Aorta (tissue), 5 donors: ENCODE results near the gene TGFBR3L. TPM values are rescaled to one million over a fixed set of nuclear protein-coding genes. Genes with fewer than 3 reads are reported as not detected.

ENCODE experiments used
- ATAC-seq: fragments of 200-7000 bp; cut with Tn5 transposase; one replicate; pipeline ENCODE4 v1.9.1; 2022; ENCODE audit warnings: moderate library complexity; ENCODE audit not compliant: low FRiP score
- DNase-seq, 2 donors: peaks; one replicate each; pipeline ENCODE4 v3.0.0-alpha.2; 2020
- H3K27ac ChIP-seq, 2 donors: one replicate each; pipeline ENCODE4 v1.5.1; 2013; ENCODE audit warnings: low read length in 2 of 2, mild to moderate bottlenecking in 2 of 2, moderate library complexity in 2 of 2, control low read depth in 1 of 2, inconsistent platforms in 1 of 2, low read depth in 1 of 2
- H3K27me3 ChIP-seq, 2 donors: one replicate each; pipeline ENCODE4 v1.6.1; 2013; ENCODE audit warnings: control low read depth in 1 of 2, low read length in 1 of 2, mild to moderate bottlenecking in 1 of 2, moderate library complexity in 1 of 2; ENCODE audit not compliant: insufficient read depth in 2 of 2, control insufficient read depth in 1 of 2
- H3K36me3 ChIP-seq, 2 donors: one replicate each; pipeline ENCODE4 v1.6.1; 2013; ENCODE audit warnings: control low read depth in 1 of 2, low read length in 1 of 2, mild to moderate bottlenecking in 1 of 2; ENCODE audit not compliant: insufficient read depth in 2 of 2, control insufficient read depth in 1 of 2
- H3K4me1 ChIP-seq, 2 donors: one replicate each; pipeline ENCODE4 v1.6.1; 2013; ENCODE audit warnings: low read length in 2 of 2, control low read depth in 1 of 2, mild to moderate bottlenecking in 1 of 2, moderate library complexity in 1 of 2; ENCODE audit not compliant: insufficient read depth in 2 of 2, control insufficient read depth in 1 of 2
- H3K4me3 ChIP-seq, 2 donors: one replicate each; pipeline ENCODE4 v1.5.1; 2013; ENCODE audit warnings: low read length in 2 of 2, control low read depth in 1 of 2, mild to moderate bottlenecking in 1 of 2
- H3K9me3 ChIP-seq: one replicate; pipeline ENCODE4 v1.6.1; 2013; ENCODE audit warnings: mild to moderate bottlenecking, low read length; ENCODE audit not compliant: control insufficient read depth
- WGBS, 2 donors: extraction: QIAGEN DNeasy Blood & Tissue Kit; methylation state at CpG; one replicate each; pipeline ENCODE4 v1.1.7; 2013; 5-methylcytosine and 5-hydroxymethylcytosine counted together
- intact Hi-C, 2 donors: fragments of 100-400 bp; cut with DNase I; formaldehyde crosslinking; loops; one replicate each; pipeline versions ENCODE4 v1.14.2 to v1.15.0; 2022
- polyA plus RNA-seq, 2 donors: library from polyadenylated mRNA; stranded (reverse); fragments of 200-250 nt; gene quantifications; one replicate each; pipeline ENCODE4 v1.2.3, GENCODE V29; 2013
- total RNA-seq, 2 donors: library from RNA; stranded (reverse); fragmentation: NEBNext Ultra II Directional; extraction: Animal tissue kit (Norgen Biotek cat#: 25700); gene quantifications; one replicate each; pipeline ENCODE4 v1.2.1, GENCODE V29; 2021
- donor health status: healthy with polysubstance abuse.
- donor health status: Bipolar disorder and iron deficiency.
- donor health status: DM: no; HTN: no; CAD: no.
- donor health status: DM: no; HTN: no; CAD: no.
- donor health status: DM: yes; HTN: yes; CAD: no.

The TGFBR3L gene
- total and polyA plus RNA-seq, 4 donors, result 0.84 to 1.5 TPM; not detected in 2

- H3K4me1 ChIP-seq, result no peaks in the 10 kb centered on the region
- intact Hi-C loops, result no loop called here
- ATAC-seq (no peak), DNase-seq (no peak)
- 82 to 83% methylated on average over 3 of the region's 3 CpGs for WGBS, 2 donors
- H3K9me3 ChIP-seq, result no peaks in the 10 kb centered on the region
- no peaks in the 10 kb centered on the region for H3K27me3 ChIP-seq
- no peak overlapping the region for H3K27ac ChIP-seq
- no peaks in the 10 kb centered on the region for H3K36me3 ChIP-seq
- H3K4me3 ChIP-seq, result no peak overlapping the region
These were observed 13.7 kb upstream of the TGFBR3L start for GRCh38 chr19:7900931-7901330.

GRCh38 chr19:7901337-7901736, 13.3 kb upstream of the TGFBR3L start:
- intact Hi-C loops, result no loop called here
- WGBS, 2 donors, result 91 to 92% methylated on average over 7 of the region's 7 CpGs
- H3K27ac ChIP-seq, result no peak overlapping the region

GRCh38 chr19:7902796-7903243, 11.8 kb upstream of the TGFBR3L start:
- Histone ChIP-seq H3K27ac (peak overlapping the region in 1 of 2 donors; percentile 23), H3K4me3 (no peak overlapping the region), H3K36me3 (no peaks in the 10 kb centered on the region), H3K9me3 (no peaks in the 10 kb centered on the region), H3K4me1 (no peaks in the 10 kb centered on the region), H3K27me3 (no peaks in the 10 kb centered on the region)
- DNase-seq (no peak), ATAC-seq (no peak)
- 13 to 20% methylated on average over 18 to 20 of the region's 20 CpGs for WGBS, 2 donors
- intact Hi-C loops, result loop anchor here in 1 of 2 donors (1.0 kb wide), 2 partner anchors 17 to 73 kb away; partner anchors contain the start of genes EVI5L and SNAPC2

More at GRCh38 chr19:7901337-7901736, 13.3 kb upstream of the TGFBR3L start:
- Histone ChIP-seq H3K4me1 (no peaks in the 10 kb centered on the region), H3K4me3 (no peak overlapping the region), H3K27me3 (no peaks in the 10 kb centered on the region), H3K36me3 (no peaks in the 10 kb centered on the region), H3K9me3 (no peaks in the 10 kb centered on the region)
- DNase-seq, result no peak
- no peak for ATAC-seq

- ATAC-seq (peak; percentile 96), DNase-seq (peak; percentile 100)
- no peaks in the 10 kb centered on the region for H3K4me1 ChIP-seq
- intact Hi-C loops, result loop anchor here in 1 of 2 donors (1.0 kb wide), 2 partner anchors 17 to 73 kb away; partner anchors contain the start of genes EVI5L and SNAPC2
- no peaks in the 10 kb centered on the region for H3K9me3 ChIP-seq
- H3K27me3 ChIP-seq, result no peaks in the 10 kb centered on the region
- H3K36me3 ChIP-seq, result no peaks in the 10 kb centered on the region
- peak within 1 kb of the TSS in 1 of 2 donors; percentile 23 for H3K27ac ChIP-seq
- H3K4me3 ChIP-seq, result peak within 1 kb of the TSS; percentile 5 to 69
- 0 to 1% methylated on average over 80 to 89 of the region's 89 CpGs for WGBS, 2 donors
These were observed 11.2 kb upstream of the TGFBR3L start, which contains the start of gene MAP2K7 for GRCh38 chr19:7903244-7904073. MAP2K7 (plus strand) TSS chr19:7903877; CDS start chr19:7903945, 68 bp downstream.

- peak in 1 of 2 donors; percentile 88 for DNase-seq
- ATAC-seq, result peak; percentile 25
These were observed 10.3 kb upstream of the TGFBR3L start for GRCh38 chr19:7904074-7905020.

GRCh38 chr19:7905268-7905667, 9.4 kb upstream of the TGFBR3L start:
- intact Hi-C loops, result no loop called here
- no peaks in the 10 kb centered on the region for H3K4me1 ChIP-seq
- no peaks in the 10 kb centered on the region for H3K27me3 ChIP-seq
- ATAC-seq (no peak), DNase-seq (peak in 1 of 2 donors; percentile 50)
- H3K9me3 ChIP-seq, result no peaks in the 10 kb centered on the region
- H3K27ac ChIP-seq, result no peak overlapping the region
- no peak overlapping the region for H3K4me3 ChIP-seq
- H3K36me3 ChIP-seq, result peaks cover 0 to 1% of the 10 kb centered on the region in 2 donors
- WGBS, 2 donors, result 70 to 71% methylated on average over 10 of the region's 10 CpGs

More at GRCh38 chr19:7904074-7905020, 10.3 kb upstream of the TGFBR3L start:
- WGBS, 2 donors, result 10 to 17% methylated on average over 38 to 68 of the region's 68 CpGs
- Histone ChIP-seq H3K27ac (no peak overlapping the region), H3K36me3 (no peaks in the 10 kb centered on the region), H3K4me1 (no peaks in the 10 kb centered on the region), H3K4me3 (peak overlapping the region; percentile 5 to 69), H3K27me3 (no peaks in the 10 kb centered on the region), H3K9me3 (no peaks in the 10 kb centered on the region)
- intact Hi-C loops, result no loop called here

GRCh38 chr19:7905859-7906258, 8.8 kb upstream of the TGFBR3L start:
- H3K27ac ChIP-seq, result no peak overlapping the region
- ATAC-seq (no peak), DNase-seq (peak in 1 of 2 donors; percentile 47)
- H3K36me3 ChIP-seq, result peaks cover 0 to 7% of the 10 kb centered on the region in 2 donors
- no peaks in the 10 kb centered on the region for H3K9me3 ChIP-seq
- H3K27me3 ChIP-seq, result no peaks in the 10 kb centered on the region
- intact Hi-C loops, result no loop called here
- no peak overlapping the region for H3K4me3 ChIP-seq
- H3K4me1 ChIP-seq, result no peaks in the 10 kb centered on the region
- 88 to 94% methylated on average over 9 to 10 of the region's 10 CpGs for WGBS, 2 donors

GRCh38 chr19:7907122-7907521, 7.5 kb upstream of the TGFBR3L start:
- no peaks in the 10 kb centered on the region for H3K9me3 ChIP-seq
- WGBS, 2 donors, result 88 to 89% methylated on average over 19 of the region's 19 CpGs
- H3K4me1 ChIP-seq, result no peaks in the 10 kb centered on the region
- ATAC-seq, result no peak
- DNase-seq, result no peak
- no peak overlapping the region for H3K4me3 ChIP-seq
- intact Hi-C loops, result no loop called here
- H3K27ac ChIP-seq, result no peak overlapping the region
- H3K27me3 ChIP-seq, result no peaks in the 10 kb centered on the region
- H3K36me3 ChIP-seq, result peaks cover 0 to 12% of the 10 kb centered on the region in 2 donors
